AG09309 (cell line): ENCODE results near the gene MAP2K1.

Source experiments
- DNase-seq: peaks from one replicate; pipeline ENCODE4 v3.0.0-alpha.2; 2010; ENCODE audit warnings: low read depth
- H3K4me3 ChIP-seq: 2 replicates; pipeline ENCODE4 v1.5.1; 2011; ENCODE audit warnings: mild to moderate bottlenecking, low read depth, low read length, moderate library complexity; ENCODE audit not compliant: control insufficient read depth
- CTCF ChIP-seq: IDR thresholded peaks from 2 replicates; pipeline ENCODE4 v1.5.1; 2011; ENCODE audit warnings: mild to moderate bottlenecking, low read depth, low read length, inconsistent platforms; ENCODE audit not compliant: insufficient read depth, control insufficient read depth; ENCODE audit errors: missing control alignments

Gene MAP2K1

GRCh38 chr15:66486887-66487286, 100.2 kb downstream of the MAP2K1 start:
- no peak for DNase-seq
- H3K4me3 ChIP-seq, result no peak overlapping the region
- TF ChIP-seq CTCF, result no peak

GRCh38 chr15:66488525-66488924, 101.8 kb downstream of the MAP2K1 start:
- DNase-seq, result no peak
- no peak for TF ChIP-seq CTCF
- no peak overlapping the region for H3K4me3 ChIP-seq

- no peak overlapping the region for H3K4me3 ChIP-seq
- no peak for DNase-seq
- no peak for TF ChIP-seq CTCF
Observed at GRCh38 chr15:66489179-66489791, 102.6 kb downstream of the MAP2K1 start.

- TF ChIP-seq CTCF, result no peak
- no peak overlapping the region for H3K4me3 ChIP-seq
Observed at GRCh38 chr15:66491846-66492245, 105.1 kb downstream of the MAP2K1 start.

GRCh38 chr15:66494262-66494661, 107.5 kb downstream of the MAP2K1 start:
- no peak for TF ChIP-seq CTCF
- no peak overlapping the region for H3K4me3 ChIP-seq
- no peak for DNase-seq

More at GRCh38 chr15:66491846-66492245, 105.1 kb downstream of the MAP2K1 start:
- no peak for DNase-seq

GRCh38 chr15:66496951-66497501, 110.3 kb downstream of the MAP2K1 start:
- peak overlapping the region; percentile 88 for H3K4me3 ChIP-seq
- DNase-seq, result no peak

More at GRCh38 chr15:66496951-66497501, 110.3 kb downstream of the MAP2K1 start:
- no peak for TF ChIP-seq CTCF
